ENCODE results near the gene URB1.

GRCh38 chr21:32349333-32349944 lies 43.4 kb downstream of the URB1 start:
- no peak for TF ChIP-seq POLR2A (IDR thresholded peaks at IDR 0.05)
- TF ChIP-seq, protein P1, sequence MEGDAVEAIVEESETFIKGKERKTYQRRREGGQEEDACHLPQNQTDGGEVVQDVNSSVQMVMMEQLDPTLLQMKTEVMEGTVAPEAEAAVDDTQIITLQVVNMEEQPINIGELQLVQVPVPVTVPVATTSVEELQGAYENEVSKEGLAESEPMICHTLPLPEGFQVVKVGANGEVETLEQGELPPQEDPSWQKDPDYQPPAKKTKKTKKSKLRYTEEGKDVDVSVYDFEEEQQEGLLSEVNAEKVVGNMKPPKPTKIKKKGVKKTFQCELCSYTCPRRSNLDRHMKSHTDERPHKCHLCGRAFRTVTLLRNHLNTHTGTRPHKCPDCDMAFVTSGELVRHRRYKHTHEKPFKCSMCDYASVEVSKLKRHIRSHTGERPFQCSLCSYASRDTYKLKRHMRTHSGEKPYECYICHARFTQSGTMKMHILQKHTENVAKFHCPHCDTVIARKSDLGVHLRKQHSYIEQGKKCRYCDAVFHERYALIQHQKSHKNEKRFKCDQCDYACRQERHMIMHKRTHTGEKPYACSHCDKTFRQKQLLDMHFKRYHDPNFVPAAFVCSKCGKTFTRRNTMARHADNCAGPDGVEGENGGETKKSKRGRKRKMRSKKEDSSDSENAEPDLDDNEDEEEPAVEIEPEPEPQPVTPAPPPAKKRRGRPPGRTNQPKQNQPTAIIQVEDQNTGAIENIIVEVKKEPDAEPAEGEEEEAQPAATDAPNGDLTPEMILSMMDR (IDR thresholded peaks at IDR 0.05): no peak

All from Peyer's patch (tissue), 4 donors.